HG03432 (cell line): Measurements from ENCODE around the gene TOX2.

Experiments used
- ATAC-seq: cut with Tn5 transposase; IDR thresholded peaks from one replicate; pipeline ENCODE4 v1.9.1; 2021; ENCODE audit warnings: mild to moderate bottlenecking, moderate library complexity; ENCODE audit not compliant: unreplicated experiment

TOX2 gene

DNA sequence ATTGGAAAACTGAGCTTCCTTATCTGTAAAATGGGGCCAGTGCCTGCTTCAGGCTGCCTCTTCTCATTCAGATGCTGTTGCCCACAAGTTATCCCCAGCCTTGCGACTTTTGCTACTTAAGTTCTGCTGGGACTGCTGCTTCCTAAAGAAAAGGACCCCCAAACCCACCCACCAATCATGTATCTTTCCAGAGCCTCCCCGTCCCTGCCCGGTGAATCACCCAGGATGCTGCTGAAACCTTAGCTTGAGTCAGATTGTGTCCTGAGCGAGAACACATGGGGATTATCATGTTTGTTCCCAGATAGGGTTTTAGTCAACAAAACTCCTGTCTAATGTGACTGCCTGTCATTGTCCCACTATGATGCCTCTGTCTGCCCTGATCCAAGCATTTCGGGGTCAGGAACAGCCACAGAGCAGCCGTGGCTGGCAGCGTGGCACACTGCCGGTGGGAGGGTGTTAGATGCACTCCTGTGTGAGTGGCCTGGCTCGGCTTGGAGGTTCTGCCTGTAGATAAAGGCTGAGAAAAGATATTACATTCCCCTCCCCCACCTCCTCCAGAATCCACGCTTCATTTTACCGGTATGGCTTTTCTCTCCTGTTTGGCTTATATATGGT is 79.9 kb downstream of the TOX2 start:
- no peak for ATAC-seq

GRCh38 chr20:43995645-43996044 is 81.0 kb downstream of the TOX2 start:
- ATAC-seq, result no peak

DNA sequence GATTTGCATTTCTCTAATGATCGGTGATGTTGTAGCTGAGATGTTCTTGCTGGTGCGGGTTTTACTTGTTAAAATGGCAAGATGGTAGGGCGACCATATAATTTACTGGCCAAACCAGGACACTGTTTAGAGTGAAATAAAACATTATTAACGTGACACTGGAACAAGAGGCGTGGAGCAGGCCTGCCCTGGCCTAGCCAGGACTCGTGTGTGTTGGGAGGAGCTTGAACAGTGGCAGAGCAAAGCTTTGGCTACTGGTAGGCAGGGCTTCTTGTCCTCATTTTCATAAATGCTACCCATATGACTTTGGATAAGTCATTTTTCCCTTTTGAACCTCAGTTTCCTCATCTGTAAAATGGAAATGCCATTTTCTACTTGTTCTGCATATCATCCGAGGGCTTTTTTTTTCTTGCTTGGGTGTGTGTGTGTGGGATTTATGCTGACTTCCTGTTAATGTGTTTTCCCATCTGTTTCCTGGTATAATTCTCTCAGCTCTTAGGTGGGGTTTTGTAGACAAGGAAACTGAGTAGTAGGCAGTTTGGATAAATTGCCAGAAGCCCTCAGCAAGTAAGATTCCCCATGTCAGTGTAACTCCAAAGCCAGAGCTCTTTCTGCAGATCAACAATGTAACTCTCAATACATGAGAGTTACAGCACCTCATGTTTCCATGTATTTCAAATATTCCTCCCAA is 81.7 kb downstream of the TOX2 start:
- no peak for ATAC-seq

DNA sequence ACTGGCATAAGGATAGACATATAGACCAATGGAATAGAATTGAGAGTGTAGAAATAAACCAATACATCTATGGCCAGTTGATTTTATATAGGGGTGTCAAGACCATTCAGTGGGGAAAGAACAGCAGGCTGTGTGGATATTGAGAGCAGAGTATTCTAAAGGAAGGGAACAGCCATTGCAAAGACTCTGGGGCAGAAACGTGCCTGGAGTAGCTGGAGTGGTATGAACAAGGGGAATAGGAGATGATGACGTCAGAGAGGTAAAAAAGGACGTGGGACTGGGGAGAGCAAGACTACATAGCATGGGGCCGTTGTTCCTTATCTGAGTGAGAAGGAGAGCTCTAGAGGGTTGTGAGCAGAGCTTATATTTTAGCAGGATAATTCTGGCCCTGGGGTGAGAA is 85.2 kb downstream of the TOX2 start:
- no peak for ATAC-seq

DNA sequence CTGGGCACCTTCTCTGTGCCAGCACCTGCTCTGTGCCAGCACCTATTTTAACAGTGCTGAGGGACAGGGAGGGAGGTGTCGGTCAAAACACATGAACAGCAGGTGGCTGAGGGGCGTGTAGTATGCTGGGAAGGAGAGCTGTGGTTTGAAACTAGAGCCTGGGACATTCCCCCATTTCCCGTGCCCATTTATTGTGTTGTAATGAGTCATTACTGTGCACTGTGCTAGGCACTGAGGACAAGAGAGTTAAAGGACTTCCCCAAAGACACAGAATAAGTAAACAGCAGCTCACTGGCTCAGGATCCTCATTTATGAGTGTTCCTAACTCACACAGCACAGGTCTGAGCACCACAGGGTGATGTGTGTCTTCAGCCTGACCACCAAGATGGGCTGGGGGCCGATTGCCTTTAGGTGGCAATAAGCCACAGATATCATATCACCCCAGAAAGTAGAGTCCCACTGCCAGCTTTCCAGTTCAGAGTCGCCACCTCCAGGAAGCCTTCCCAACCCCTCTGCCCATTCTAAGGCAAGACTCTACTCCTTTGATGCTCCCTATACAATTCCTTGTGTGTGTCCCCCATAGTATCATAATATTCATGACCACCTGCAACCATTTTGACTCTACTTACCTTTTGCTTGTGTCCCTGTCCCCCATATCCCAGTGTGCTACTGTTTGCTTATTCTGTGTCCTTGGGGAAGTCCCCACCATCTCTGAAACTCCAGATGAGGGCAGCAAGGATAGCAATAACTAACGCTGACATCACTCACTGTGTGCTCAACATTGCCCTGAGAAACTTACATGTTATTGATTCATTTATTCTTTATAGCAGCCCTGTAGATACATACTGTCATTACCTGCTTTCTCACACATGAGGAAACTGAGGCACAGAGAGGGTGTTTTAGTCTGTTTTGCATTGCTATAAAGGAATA is 87.3 kb downstream of the TOX2 start:
- peak; percentile 78 for ATAC-seq

DNA sequence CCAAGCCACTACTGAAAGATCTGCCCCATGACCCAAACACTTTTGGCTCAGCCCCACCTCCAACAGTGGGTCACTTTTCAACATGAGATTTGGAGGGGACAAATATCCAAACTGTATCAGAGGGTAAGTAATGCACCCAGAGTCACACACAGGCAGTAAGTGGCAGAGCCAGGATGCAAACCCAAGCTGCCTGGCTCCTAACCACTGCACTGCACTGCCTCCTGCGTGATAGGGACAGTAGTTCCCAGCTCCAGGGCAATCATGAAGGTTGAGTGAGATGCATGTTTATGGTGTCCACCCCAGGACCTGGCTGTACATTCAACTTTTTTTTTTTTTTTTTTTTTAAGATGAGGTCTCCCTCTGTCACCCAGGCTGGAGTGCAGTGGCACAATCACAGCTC is 88.2 kb downstream of the TOX2 start:
- no peak for ATAC-seq

GRCh38 chr20:44003609-44004008 is 89.0 kb downstream of the TOX2 start:
- no peak for ATAC-seq

- ATAC-seq, result no peak
Measured at GRCh38 chr20:44004306-44004915, 89.8 kb downstream of the TOX2 start.

DNA sequence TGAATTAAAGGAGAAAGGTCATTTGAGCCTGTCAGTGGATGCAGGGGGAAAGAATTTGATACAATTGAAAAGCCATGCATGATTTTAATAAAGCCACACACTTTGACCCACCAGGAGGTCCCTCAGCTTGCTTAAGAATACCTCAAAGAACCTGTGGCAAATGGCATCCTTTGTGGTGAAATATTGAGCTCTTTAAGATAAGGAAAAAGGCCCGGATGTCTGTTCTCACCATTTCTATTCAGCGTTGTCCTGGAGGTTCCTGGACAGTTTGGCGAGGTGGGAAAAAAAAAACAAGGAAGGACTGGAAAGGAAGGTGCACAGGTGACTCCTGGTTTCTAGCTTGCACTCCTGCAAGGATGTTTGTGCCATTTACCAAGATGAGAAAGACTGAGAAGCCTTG is 91.0 kb downstream of the TOX2 start:
- ATAC-seq, result no peak

GRCh38 chr20:44006126-44006525 is 91.5 kb downstream of the TOX2 start:
- ATAC-seq, result no peak

DNA sequence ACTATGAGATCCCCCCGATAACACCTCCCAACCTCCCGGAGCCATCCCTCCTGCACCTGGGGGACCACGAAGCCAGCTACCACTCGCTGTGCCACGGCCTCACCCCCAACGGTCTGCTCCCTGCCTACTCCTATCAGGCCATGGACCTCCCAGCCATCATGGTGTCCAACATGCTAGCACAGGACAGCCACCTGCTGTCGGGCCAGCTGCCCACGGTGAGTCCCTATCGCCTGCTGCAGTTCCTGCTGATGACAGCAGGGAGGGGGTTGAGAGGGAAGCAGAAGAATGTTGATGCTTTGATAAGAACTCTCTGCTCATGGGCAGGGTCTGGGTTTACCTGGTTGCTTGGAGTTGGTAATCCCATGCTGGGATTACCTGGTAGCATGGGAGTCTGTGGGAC is 91.9 kb downstream of the TOX2 start:
- ATAC-seq, result no peak

- ATAC-seq, result no peak
Measured at GRCh38 chr20:44008806-44009678, 94.4 kb downstream of the TOX2 start.

DNA sequence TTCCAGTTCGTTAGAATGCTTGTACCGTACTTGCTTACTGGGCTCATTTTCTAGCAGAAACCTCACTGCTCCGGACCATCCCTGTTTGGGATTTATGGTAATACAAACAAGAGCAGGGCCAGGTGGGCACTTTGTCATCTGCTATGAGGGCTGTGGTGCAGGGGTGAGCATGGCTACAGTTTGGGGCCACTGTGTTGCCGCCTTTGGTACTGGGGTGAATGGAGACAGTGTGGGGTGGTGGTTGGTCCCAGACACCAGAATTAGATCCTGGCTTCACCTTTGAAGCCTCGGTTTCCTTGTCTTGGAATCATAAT is 95.0 kb downstream of the TOX2 start:
- no peak for ATAC-seq

GRCh38 chr20:44010162-44010704 is 95.6 kb downstream of the TOX2 start:
- ATAC-seq, result no peak

DNA sequence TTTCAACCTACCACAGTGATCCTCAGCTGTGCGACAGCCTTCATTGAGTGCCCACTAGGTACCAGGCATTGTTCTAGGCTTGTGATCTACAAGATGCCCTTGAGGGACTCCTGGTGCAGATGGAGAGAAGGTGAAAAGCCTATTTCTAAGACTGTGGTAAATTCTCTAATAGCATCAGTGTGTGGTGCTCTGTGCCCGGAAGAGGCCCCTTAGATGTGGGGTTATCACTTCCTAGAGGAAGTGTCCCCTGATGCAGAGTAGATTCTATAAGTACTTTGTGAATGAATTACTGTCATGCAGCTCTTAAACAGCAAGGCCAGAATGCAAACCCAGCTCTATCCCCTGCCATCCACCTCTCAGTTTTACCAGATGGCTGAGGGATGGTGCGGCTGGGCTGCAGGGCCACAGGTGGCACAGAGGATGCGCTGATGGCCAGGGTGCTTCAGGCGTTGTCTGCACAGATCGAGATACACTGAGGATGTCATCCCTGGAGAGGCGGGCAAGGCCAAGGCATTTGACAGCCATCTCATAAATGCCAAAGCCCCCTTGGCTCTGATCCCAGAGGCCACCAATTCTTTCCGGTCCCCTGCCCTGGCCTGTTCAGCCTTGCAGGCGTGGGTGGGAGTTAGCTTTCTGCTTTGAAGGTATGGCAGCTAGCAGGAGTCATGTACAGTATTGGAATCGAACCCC is 96.7 kb downstream of the TOX2 start:
- no peak for ATAC-seq

DNA sequence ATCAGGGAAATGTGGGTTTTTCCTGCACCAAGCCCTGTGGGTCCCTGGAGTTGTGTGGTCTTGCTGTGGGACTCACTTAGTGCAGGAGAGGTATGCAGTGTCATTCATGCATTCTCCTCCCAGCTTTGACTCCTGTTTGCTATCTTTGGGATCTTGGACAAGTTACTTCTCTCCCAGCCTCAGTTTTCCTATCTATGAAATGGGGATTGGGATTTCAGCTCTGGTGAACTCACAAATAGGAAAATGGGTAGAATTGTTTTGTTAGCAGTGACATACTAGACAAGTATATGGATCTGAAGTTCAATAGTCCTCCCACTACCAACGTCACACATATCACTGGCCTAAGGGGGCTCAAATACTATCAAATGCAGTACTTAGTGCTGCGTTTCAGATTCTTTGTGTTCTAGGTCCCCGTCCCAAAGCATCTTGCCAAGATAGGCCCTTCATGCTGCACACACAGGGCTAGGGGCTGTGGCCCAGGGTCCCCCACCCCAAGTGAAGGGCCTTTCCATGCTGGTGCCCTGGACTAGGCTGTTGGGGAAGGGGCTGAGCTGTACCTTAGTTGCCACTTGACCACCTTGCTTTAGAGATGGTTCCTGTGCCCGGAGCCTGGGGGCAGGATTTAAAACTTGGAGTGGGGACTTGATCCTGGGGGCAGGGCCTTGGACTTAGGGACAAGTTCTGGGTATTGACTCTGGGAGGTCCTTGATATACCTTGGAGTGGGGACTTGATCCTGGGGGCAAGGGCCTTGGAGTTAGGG is 98.0 kb downstream of the TOX2 start:
- ATAC-seq, result no peak

DNA sequence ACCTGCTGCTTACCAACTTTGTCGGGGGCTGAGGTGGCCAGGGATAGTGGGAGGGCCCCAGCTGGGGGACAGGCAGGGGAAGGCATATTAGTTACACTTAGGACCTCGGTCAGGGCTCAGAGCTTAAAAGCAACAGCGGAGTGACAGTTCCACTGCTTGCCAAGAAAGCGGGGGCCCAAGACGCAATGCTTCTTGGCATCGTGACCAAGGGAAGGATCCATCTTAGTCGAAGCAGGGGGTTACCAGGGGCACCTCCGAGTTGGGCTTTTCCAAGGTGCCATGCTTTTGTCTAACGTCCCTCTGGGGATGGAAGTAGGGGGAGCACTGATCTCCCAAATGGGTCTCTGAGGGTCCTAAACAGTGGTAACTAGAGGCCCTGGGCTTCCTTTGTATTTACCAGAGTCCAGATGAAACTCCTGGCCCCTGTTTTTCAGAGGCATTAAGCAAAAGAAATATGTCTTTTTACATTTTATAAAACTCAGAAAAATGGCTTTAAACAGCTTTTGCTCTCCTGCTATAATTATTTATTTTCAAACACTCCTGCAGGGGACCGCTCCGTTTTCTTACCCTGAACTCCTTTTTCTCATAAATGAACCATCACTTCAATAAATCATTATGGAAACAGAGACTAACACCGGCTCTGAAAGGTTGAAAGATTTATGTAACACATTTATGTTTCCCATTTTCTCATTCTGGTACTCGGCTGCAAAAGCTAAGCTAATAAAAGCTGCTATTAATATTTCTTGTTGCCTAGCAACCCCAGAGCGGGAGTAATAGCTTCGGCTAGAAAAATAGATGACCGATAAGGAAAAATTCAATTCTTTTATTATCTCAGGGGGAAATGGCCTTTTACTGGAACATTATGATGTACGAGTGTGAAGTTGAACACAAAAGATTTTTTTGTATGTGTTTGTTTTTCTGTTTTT is 100.4 kb downstream of the TOX2 start:
- no peak for ATAC-seq

GRCh38 chr20:44015733-44016103 is 101.1 kb downstream of the TOX2 start:
- ATAC-seq, result no peak
